Measurements from ENCODE around the gene STYX. TPM values are rescaled to one million over a fixed set of nuclear protein-coding genes. Genes with fewer than 3 reads are reported as not detected.

The STYX gene, protein sequence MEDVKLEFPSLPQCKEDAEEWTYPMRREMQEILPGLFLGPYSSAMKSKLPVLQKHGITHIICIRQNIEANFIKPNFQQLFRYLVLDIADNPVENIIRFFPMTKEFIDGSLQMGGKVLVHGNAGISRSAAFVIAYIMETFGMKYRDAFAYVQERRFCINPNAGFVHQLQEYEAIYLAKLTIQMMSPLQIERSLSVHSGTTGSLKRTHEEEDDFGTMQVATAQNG
- total RNA-seq (2014; rRNA removed; shearing (Covaris generic)): 12.0 and 12.8 TPM in 2 replicates

DNA sequence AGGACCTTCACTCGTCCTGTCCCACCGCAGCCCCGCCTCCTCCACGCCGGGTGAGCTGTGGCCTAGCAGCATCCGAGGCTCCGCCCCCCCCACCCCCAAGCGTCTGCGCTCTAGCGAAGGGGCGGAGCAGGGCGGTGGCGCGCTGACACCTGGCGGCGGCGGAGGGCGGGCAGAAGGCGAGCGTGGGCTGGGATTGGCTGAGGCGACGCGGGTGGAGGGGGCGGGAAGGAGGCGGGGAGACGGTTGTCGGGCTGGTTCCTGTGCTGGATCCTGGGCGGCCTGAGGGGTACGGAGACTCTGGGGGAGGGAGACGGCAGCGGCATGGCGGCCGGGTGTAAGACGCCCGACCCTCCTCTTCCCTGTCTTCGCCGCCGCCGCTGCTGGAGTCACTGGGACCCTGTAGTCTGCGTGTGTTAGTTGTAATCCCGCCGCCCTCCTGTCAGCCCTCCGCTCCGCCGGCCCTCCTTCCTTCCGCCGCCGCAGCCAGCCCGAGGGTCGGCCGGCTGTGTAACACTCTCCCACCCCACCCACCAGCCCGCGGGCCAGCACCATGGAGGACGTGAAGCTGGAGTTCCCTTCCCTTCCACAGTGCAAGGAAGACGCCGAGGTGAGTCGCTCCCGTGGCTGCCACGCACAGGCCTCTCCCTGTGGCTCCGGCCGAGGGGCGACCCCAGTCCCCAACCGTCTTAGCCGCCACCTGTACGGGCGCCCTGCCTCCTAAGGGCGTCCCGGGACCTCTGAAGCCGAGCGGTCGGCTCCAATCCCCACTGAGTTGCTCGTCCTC, at the start of gene STYX:
STYX (plus strand) TSS at position 242 of the 784 bp plus-strand sequence; CDS start at position 551, 309 bp downstream.
- peak; percentile 98 to 99 for DNase-seq
- Histone ChIP-seq H3K4me3 (peak within 1 kb of the TSS; percentile 76), H3K4me1 (no peaks in the 10 kb centered on the region), H3K27ac (peak within 1 kb of the TSS; percentile 55), H3K27me3 (no peaks in the 10 kb centered on the region), H3K36me3 (peaks cover 21% of the 10 kb centered on the region), H3K9me3 (replicated peaks) (no peaks in the 10 kb centered on the region)

DNA sequence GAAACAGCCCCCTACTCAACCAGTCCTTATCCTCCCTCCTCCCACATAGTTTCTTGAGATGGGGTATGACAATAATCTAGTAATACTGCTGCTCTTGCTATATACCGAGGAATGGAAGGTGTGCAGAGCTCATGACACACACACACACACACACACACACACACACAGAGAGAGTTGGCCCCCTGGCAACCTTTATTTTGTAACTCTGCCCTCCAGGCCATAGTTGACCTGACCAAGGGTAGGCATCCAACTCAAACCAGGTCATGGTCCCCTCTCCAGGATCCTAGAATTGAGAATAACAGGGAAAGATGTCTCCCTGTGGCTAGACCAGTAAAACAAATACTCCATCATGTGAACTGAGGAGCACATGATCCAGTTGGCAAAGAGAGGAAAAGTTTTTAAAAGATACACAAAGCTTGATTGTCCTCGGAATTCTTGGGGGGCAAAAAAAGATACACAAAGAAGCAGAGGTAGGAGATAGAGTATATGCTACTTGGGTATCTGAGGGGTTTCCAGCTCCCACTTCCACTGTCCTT, 45.9 kb upstream of the STYX start:
- Histone ChIP-seq H3K4me1 (no peaks in the 10 kb centered on the region), H3K27me3 (no peaks in the 10 kb centered on the region), H3K27ac (no peak overlapping the region), H3K4me3 (no peak overlapping the region), H3K36me3 (peaks cover 4% of the 10 kb centered on the region; the same call in 1 of the 2 replicates), H3K9me3 (replicated peaks) (no peaks in the 10 kb centered on the region)
- no peak for DNase-seq

DNA sequence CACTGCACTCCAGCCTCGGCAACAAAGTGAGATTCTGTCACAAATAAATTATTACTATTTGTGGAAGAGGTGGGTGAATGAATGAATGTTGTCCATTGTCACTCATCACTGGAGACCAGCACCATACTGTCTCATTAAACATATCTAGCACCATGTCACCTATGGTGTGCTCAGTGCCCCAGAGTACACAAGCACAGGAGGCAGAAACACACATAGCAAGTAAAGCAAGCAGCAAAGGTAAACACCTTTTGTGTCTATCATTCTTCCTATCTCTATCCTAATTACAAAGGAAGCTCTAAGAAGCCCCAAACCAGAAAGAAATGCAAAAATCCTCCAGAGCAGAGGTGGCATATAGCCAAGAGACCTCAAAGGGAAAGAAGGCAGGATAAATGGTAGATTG, 43.8 kb upstream of the STYX start:
- H3K4me3 ChIP-seq: no peak overlapping the region
- no peaks in the 10 kb centered on the region for H3K9me3 ChIP-seq (replicated peaks)
- peaks cover 4% of the 10 kb centered on the region; the same call in 1 of the 2 replicates for H3K36me3 ChIP-seq
- no peak for DNase-seq
- H3K27me3 ChIP-seq: no peaks in the 10 kb centered on the region
- no peaks in the 10 kb centered on the region for H3K4me1 ChIP-seq
- H3K27ac ChIP-seq: no peak overlapping the region

DNA sequence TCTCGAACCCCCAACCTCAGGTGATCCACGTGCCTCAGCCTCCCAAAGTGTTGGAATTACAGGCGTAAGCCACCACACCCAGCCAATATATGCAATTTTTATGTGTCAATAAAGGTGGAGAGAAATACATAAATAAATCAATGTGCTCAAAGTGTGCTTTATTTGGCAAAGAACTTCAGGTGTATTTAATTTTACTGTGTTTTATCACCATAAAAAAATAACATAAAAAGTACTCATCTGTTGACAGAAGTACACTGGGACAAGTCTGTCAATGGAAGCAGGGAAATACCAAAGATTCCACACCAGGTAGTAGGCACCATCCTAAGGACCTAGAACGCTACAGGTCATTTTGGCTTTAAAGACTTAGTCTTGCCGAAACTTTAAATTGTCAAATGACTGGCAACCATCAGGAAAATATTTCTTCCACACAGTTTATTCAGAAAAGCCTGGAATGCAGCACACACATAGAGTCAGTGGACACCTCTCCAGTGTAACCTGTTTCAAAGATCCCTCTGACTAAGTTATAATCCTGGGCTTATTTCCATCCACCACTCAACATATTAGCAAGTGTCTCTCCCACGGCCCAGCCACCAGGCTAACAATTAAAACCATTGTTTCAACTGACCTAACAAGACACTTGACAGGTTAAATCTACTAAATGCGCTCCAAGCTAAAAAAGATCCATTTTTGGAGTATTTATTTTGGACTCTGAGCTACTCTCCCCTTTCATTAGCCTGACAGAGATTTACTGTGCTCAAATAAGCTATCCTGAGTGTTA, 38.8 kb upstream of the STYX start:
- no peaks in the 10 kb centered on the region for H3K36me3 ChIP-seq
- no peaks in the 10 kb centered on the region for H3K9me3 ChIP-seq (replicated peaks)
- H3K4me3 ChIP-seq: no peak overlapping the region
- peaks cover 4% of the 10 kb centered on the region; the same call in 1 of the 2 replicates for H3K4me1 ChIP-seq
- H3K27me3 ChIP-seq: no peaks in the 10 kb centered on the region
- H3K27ac ChIP-seq: no peak overlapping the region
- DNase-seq: peak in 1 of 2 experiments; percentile 19

DNA sequence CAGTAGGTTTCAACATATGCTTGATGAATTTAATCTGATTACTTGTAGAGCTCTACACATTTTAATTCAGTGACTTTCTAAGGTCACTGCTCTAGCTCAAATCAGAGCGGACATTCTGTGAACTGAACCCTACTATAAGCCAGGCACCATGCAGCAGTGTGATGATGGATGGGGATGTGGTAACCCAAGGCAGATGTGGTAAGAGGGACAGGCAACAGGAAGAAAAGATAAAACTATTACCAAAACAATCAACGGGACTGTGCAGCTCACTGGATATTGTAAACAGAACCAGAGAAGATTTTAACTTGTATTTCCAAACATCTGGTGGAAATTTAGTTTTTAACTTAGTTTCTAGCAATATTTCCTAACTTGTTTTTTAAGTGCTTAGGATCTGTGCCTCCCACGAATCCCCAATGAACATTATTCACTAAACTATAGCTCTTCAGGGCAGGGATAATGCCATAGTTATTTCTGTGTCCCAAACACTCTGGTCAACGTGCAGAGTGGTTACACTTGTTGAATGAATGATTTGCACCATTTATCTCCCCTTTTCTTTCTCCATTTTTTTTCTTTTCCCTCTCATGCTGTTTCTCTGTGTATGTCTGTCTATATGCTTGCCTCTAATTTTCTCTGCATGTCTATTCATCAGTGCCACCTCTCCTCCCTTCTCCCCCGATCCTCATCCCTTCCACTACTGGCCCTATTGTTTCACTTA, 37.6 kb upstream of the STYX start:
- no peaks in the 10 kb centered on the region for H3K27me3 ChIP-seq
- no peaks in the 10 kb centered on the region for H3K9me3 ChIP-seq (replicated peaks)
- no peak overlapping the region for H3K4me3 ChIP-seq
- H3K4me1 ChIP-seq: peaks cover 4% of the 10 kb centered on the region; the same call in 1 of the 2 replicates
- no peak overlapping the region for H3K27ac ChIP-seq
- no peaks in the 10 kb centered on the region for H3K36me3 ChIP-seq
- DNase-seq: no peak

DNA sequence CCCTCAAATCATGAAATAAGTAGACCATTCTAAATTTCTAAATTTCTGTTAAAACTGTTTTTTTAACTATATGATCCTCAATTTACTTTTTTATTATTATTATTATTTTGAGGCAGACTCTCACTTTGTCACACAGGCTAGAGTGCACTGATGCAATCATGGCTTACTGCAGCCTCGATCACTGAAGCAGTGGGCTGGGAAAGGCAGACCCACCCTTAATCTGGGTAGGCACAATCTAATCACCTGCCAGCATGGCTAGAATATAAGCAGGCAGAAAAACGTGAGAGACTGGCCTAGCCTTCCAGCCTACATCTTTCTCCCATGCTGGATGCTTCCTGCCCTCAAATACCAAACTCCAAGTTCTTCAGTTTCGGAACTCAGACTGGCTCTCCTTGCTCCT, 36.9 kb upstream of the STYX start:
- H3K4me3 ChIP-seq: no peak overlapping the region
- H3K36me3 ChIP-seq: no peaks in the 10 kb centered on the region
- H3K9me3 ChIP-seq (replicated peaks): no peaks in the 10 kb centered on the region
- no peak overlapping the region for H3K27ac ChIP-seq
- no peaks in the 10 kb centered on the region for H3K27me3 ChIP-seq
- H3K4me1 ChIP-seq: peaks cover 4% of the 10 kb centered on the region; the same call in 1 of the 2 replicates
- no peak for DNase-seq

DNA sequence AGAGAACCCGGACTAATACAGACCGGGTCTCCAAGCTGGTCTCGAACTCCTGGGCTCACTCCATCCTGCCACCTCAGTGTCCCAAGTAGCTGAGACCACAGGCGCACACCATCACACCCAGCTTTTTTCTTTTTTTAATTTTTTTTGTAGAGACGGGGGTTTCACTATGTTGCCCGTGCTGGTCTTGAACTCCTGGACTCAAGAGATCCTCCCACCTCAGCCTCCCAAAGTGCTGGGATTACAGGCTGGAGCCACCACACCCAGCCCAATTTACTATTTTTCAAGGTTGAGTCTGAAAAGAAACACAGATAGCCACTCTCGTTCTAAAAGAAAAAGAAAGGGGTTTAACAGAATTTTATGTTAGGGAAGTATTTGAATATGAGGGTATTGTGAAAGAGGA, 36.4 kb upstream of the STYX start:
- H3K27me3 ChIP-seq: no peaks in the 10 kb centered on the region
- no peak for DNase-seq
- H3K4me3 ChIP-seq: no peak overlapping the region
- peaks cover 4% of the 10 kb centered on the region; the same call in 1 of the 2 replicates for H3K4me1 ChIP-seq
- H3K9me3 ChIP-seq (replicated peaks): no peaks in the 10 kb centered on the region
- no peak overlapping the region for H3K27ac ChIP-seq
- no peaks in the 10 kb centered on the region for H3K36me3 ChIP-seq

DNA sequence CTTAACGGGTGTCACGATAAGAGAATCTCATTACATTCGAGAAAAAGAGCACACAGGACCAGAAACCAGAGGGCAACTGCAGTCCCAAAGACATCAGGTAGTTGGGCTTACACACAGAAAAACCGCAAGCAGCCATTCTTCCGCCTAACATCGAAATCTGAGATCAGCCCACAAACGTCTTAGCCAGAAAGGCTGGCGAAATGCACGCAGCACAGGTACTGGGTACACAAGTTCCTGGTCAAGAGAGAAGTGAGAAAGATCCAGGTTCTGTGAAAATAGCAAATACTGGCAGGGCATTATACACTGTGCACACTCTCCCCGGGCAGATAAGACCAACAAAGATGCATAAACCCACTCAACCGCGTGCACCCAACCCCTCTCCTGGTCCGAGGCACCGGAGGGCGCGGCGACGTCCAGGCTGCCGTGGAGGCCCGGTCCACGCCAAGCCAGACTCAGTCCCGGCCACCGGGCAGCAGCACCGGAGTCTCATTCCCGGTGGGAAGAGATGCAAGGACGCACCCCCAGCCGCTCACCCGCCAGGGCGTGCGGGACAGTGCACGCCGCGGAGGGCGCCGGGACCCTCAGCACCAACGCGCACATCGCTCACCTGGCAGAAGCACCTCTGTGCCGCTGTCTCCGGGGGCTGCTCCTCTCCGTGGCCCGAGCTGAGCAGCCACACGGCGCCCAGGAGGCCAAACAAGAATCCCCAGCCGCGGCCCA, 35.0 kb upstream of the STYX start:
- peak; percentile 34 to 50 for DNase-seq
- Histone ChIP-seq H3K4me1 (peaks cover 7% of the 10 kb centered on the region; the same call in 1 of the 2 replicates), H3K27ac (peak overlapping the region; percentile 56), H3K27me3 (no peaks in the 10 kb centered on the region), H3K9me3 (replicated peaks) (no peaks in the 10 kb centered on the region), H3K4me3 (peak overlapping the region; percentile 98), H3K36me3 (no peaks in the 10 kb centered on the region)

DNA sequence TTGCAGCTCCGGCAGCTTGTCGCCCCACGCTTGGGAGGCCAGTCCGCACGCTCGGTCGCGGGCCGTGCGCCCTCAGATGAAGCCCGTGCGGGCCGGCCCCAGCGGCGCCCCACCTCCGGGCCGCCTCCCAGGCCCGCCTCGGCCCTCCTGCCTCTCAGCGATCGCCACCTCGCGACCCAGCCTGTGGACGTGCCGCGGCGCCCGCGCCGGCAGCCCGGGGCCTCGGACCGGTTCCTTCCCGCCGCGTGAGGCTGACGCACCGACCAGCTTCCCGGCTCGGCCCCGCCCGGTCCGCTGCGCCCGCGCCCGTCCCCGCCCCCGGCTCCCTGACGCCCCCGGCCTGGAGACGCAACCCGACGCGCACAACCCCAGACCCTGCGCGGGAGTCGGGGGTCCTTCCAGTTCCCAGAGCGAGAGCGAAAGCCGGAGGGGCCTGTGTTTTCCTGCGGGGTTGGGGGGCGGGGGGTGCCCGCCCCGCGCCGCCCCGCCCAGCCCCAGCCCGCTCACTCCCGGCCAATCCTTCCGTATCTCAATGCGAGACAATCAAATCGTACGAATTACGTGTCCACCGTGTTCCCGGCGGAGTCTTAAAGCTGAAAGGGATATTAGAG, 34.4 kb upstream of the STYX start, which contains the start of gene ERO1A:
ERO1A (minus strand) TSS at position 78 of the 611 bp plus-strand sequence; CDS start at position 1, 77 bp downstream.
- no peaks in the 10 kb centered on the region for H3K27me3 ChIP-seq
- no peaks in the 10 kb centered on the region for H3K36me3 ChIP-seq
- peak; percentile 63 to 74 for DNase-seq
- no peaks in the 10 kb centered on the region for H3K9me3 ChIP-seq (replicated peaks)
- H3K4me1 ChIP-seq: peaks cover 7% of the 10 kb centered on the region; the same call in 1 of the 2 replicates
- H3K27ac ChIP-seq: peak within 1 kb of the TSS; percentile 56
- peak within 1 kb of the TSS; percentile 98 for H3K4me3 ChIP-seq

DNA sequence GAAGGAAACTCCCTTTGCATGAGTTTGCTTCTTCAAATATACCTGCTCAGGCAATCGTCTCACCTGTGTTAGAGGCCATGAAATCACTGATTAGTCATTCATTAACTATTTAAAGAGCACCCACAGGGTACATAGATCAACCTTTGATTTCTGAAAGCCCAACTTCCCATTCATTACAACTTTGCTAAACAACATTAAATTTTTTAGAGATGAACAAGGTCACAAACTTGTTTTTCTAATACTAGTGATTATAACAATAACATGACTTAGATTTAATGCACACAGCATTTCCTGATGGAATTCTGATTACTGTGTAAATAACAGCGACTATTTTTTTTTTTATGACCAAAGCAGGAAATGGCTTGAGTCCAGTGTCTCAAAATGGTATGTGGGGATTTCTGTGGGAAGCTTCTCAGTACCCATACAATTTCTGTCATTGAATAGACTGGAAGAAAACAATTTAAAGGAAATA, 29.2 kb upstream of the STYX start:
- Histone ChIP-seq H3K4me3 (no peak overlapping the region), H3K27ac (no peak overlapping the region), H3K27me3 (no peaks in the 10 kb centered on the region), H3K9me3 (replicated peaks) (no peaks in the 10 kb centered on the region), H3K36me3 (no peaks in the 10 kb centered on the region), H3K4me1 (peaks cover 3% of the 10 kb centered on the region)
- DNase-seq: no peak

DNA sequence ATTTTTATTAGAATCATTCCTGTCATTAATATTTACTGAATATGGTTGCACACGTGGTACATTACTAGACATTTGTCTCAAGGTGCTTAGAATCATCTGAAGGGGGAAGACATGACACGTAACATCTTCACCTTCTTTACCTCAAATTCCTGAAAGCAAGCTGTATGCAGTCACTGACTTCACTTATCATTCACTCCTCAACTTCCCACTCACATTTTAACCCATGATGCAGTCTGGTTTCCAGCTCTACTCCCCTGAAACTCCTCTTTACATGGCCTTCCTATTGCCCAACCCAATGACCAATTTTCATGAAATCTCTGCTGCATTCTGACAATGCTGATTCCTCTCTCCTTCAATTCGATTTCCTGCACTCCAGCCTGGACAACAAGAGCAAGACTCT, 28.7 kb upstream of the STYX start:
- Histone ChIP-seq H3K4me1 (peaks cover 3% of the 10 kb centered on the region), H3K4me3 (no peak overlapping the region), H3K9me3 (replicated peaks) (no peaks in the 10 kb centered on the region), H3K27me3 (no peaks in the 10 kb centered on the region), H3K27ac (no peak overlapping the region), H3K36me3 (no peaks in the 10 kb centered on the region)
- no peak for DNase-seq

DNA sequence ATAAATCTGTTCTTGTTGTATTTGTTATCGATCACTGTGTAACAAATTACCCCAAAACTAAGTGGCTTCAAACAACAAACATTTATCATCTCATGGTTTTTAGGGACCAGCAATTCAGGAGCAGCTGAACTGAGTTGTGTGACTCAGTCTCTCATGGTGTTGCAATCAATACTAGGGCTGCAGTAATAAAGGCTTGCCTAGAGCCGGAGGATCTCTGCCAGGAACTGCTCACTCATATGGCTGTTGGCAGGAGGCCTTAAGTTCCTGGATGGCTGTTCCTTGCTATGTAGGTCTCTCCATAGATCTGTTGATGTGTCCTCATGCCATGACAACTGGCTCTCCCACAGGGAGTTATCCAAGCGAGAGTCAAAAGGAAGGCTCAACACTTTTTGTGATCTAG, 26.7 kb upstream of the STYX start:
- no peaks in the 10 kb centered on the region for H3K36me3 ChIP-seq
- no peak overlapping the region for H3K4me3 ChIP-seq
- no peaks in the 10 kb centered on the region for H3K9me3 ChIP-seq (replicated peaks)
- no peak for DNase-seq
- H3K27me3 ChIP-seq: no peaks in the 10 kb centered on the region
- H3K27ac ChIP-seq: no peak overlapping the region
- peaks cover 3% of the 10 kb centered on the region for H3K4me1 ChIP-seq

DNA sequence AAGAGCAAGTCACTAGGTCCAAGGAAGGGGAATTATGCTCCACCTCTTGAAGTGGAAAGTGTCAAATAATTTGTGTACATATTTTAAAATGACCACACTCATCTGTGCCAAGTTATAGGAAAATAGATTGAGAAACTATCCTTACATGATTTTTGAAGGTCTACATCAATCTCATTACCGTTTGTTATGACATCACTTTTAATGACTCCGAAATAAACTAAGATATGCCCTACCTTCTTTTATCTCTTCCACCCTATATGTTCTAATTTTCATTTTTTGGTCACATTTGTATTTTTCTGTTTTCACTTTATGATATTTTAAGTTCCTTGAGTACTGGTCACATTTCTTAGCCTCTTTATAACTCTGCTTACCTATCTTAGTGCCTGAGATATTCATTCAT, 26.3 kb upstream of the STYX start:
- peaks cover 3% of the 10 kb centered on the region for H3K36me3 ChIP-seq
- no peaks in the 10 kb centered on the region for H3K9me3 ChIP-seq (replicated peaks)
- H3K4me1 ChIP-seq: peaks cover 3% of the 10 kb centered on the region
- no peak for DNase-seq
- H3K4me3 ChIP-seq: no peak overlapping the region
- no peak overlapping the region for H3K27ac ChIP-seq
- no peaks in the 10 kb centered on the region for H3K27me3 ChIP-seq
